GM10248 (cell line): ENCODE results near the gene PRR5L.

Experiments
- CTCF ChIA-PET: fragments of 300-600 bp; sonication (Branson Sonifier 250); formaldehyde crosslinking; extraction: SDS; loops from one replicate; lab custom pipeline; 2021; ENCODE audit warnings: antibody characterized with exemption; lab: Yijun Ruan, JAX
- POLR2A ChIA-PET: fragments of 350-650 bp; sonication (Branson Sonifier 250); formaldehyde crosslinking; extraction: SDS; loops from one replicate; lab custom pipeline; 2020; ENCODE audit warnings: antibody characterized with exemption; lab: Yijun Ruan, JAX
- DNase-seq: peaks from one replicate; pipeline ENCODE4 v3.0.0; 2012; ENCODE audit errors: extremely low spot score
- CTCF ChIP-seq: IDR thresholded peaks from 2 replicates; pipeline ENCODE4 v1.5.1; 2012; ENCODE audit warnings: mild to moderate bottlenecking, low read depth; ENCODE audit errors: extremely low read depth, missing control alignments, control extremely low read depth

Gene PRR5L

GRCh38 chr11:36376888-36377758, 81.0 kb downstream of the PRR5L start:
- DNase-seq, result peak; percentile 48
- ChIA-PET POLR2A (no interaction called here), CTCF (interaction anchor here (0.9 to 2.5 kb wide), 6 partner anchors 12 to 116 kb away, joined by 3 to 7 read pairs (median 3); no protein-coding TSS in a partner anchor)
- TF ChIP-seq CTCF, result peak; percentile 52

- DNase-seq, result no peak
- TF ChIP-seq CTCF, result no peak
- ChIA-PET POLR2A (no interaction called here), CTCF (interaction anchor here (0.9 to 2.5 kb wide), 6 partner anchors 11 to 115 kb away, joined by 3 to 7 read pairs (median 4); no protein-coding TSS in a partner anchor)
Measured at GRCh38 chr11:36377759-36378564, 81.9 kb downstream of the PRR5L start.

GRCh38 chr11:36379653-36380052, 83.6 kb downstream of the PRR5L start:
- no peak for TF ChIP-seq CTCF
- POLR2A ChIA-PET, result no interaction called here
- CTCF ChIA-PET, result interaction anchor here (1.4 kb wide), 1 partner anchor 80 kb away, joined by 4 read pairs; no protein-coding TSS in a partner anchor
- DNase-seq, result no peak

GRCh38 chr11:36380296-36381014, 84.4 kb downstream of the PRR5L start:
- ChIA-PET CTCF (interaction anchor here (0.7 to 1.7 kb wide), 5 partner anchors 12 to 99 kb away, joined by 3 read pairs; no protein-coding TSS in a partner anchor), POLR2A (no interaction called here)
- no peak for DNase-seq
- TF ChIP-seq CTCF, result no peak

- TF ChIP-seq CTCF, result no peak
- CTCF ChIA-PET, result interaction anchor here (0.7 to 1.7 kb wide), 5 partner anchors 13 to 98 kb away, joined by 3 read pairs; no protein-coding TSS in a partner anchor
- no peak for DNase-seq
- POLR2A ChIA-PET, result no interaction called here
Measured at GRCh38 chr11:36381015-36381360, 84.9 kb downstream of the PRR5L start.

GRCh38 chr11:36383195-36383594, 87.1 kb downstream of the PRR5L start:
- DNase-seq, result no peak

More at GRCh38 chr11:36383195-36383594, 87.1 kb downstream of the PRR5L start:
- ChIA-PET CTCF (no interaction called here), POLR2A (no interaction called here)
- no peak for TF ChIP-seq CTCF
